Activated CD8-positive, alpha-beta memory T cell treated with anti-CD3 and anti-CD28 coated beads, Interleukin-2, amount 50 U/mL, for 24 hours (primary cell): ENCODE results near the gene SLC22A2.
"Not testable (repeated sequence)": the region's sequence is repeated elsewhere in the genome, so short reads cannot be mapped to it uniquely, and the experiment has no call there.

Experiments
- DNase-seq: peaks from one replicate; pipeline ENCODE4 v3.0.0-alpha.2; 2020; ENCODE audit errors: extremely low read depth

Gene SLC22A2

DNA sequence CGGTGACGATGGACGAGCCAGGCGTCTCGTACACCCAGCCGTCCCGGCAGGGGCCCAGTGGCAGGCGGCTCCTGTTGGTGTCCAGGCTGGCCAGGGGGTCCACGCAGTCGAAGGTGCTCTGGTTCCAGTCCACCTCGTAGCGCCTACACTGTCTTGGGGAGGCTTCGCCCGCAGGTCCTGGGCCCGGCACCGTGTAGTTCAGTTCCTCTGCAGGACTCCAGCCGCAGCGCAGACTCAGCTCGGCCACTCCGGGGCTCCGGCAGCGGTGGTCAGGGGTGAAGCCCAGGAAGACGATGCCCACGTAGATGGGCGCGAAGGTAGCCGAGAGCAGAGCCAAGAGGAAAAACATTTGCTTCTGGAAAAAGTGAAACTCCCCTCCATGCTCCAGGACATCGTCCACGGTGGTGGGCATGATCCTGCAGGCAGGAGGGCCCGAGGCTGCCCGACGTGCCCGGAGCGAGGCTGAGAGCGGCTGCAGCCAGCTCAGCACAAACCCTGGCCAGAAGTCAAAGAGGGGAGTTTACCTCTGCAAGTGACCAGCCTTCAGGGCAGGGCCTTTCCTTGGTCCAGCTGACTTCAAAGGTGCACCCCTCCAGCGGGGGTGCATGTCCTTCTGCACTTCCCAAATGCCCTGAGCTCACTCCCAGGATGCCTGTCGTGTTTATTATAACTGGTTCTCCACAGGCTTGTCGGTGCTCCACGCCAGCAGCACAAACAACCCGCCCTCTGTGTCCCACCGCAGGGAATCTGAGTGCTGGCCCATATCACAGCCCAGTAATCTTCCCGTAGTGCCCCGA lies at the start of gene SLC22A2:
TSS of gene SLC22A2 (minus strand) at position 476 of the 797 bp plus-strand sequence. CDS start at position 412, 64 bp downstream.
- no peak for DNase-seq

DNA sequence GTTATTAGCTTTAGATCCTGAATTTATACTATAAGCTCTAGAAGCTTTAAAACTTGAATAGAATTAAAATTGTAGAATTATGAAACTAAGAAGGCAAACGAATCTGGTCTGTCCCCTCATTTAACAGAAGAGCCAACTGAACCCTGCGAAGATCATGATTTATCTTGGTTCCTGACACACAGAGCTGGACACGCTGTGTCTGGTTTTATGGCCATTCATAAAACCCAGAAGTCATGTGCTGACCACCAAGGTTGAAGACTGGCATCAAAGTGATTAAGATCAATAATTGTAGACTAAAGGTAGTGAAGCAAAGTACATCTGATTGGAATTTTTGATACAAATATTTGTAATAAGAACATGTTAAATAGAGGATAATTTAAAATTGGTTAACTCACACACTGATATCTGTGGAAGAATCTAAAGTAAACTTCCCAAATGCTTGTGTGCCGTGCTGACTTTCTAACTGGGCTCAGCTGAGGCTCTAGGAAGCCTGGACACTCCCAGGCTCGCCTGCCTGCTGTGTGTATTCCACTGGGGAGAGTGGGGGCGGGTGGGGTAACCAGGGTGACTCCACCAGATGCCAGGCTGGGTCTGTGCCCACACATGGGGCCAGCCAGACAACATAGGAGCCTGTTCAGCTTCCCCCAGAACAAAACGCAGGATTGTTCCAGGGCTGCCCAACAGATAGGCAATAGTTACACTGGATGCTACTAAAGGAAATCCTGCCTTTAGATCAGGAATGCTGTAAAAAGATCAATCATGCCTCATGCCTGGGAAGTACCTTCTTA lies 47.5 kb upstream of the SLC22A2 start:
- no peak for DNase-seq

GRCh38 chr6:160303806-160304205 lies 45.2 kb upstream of the SLC22A2 start:
- DNase-seq, result no peak

DNA sequence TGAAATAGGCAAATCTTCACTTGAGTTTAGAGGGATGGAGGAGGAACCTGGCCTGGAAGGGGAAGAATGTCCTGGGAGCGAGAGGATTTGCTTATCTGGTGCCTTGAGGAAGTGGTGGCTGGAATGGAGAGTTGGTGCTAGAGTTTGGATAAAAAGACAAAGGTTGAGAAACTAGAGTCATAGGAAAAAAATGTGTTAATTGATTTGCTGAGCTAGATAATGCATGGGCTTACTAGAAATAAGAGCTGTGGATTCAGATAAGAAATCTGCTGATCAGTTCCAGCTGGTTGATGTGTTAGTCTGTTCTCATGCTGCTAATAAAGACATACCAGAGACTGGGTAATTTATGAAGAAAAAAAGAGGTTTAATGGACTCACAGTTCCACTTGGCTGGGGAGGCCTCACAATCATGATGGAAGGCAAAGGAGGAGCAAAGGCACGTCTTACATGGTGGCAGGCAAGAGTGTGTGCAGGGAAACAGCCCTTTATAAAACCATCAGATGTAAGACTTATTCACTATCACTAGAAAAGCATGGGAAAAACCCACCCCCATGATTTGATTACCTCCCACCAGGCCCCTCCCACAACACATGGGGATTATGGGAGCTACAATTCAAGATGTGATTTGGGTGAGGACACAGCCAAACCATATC lies 43.9 kb upstream of the SLC22A2 start:
- not testable (repeated sequence) for DNase-seq

GRCh38 chr6:160301339-160301738 lies 42.7 kb upstream of the SLC22A2 start:
- DNase-seq, result no peak

GRCh38 chr6:160300076-160300695 lies 41.6 kb upstream of the SLC22A2 start:
- DNase-seq, result no peak

DNA sequence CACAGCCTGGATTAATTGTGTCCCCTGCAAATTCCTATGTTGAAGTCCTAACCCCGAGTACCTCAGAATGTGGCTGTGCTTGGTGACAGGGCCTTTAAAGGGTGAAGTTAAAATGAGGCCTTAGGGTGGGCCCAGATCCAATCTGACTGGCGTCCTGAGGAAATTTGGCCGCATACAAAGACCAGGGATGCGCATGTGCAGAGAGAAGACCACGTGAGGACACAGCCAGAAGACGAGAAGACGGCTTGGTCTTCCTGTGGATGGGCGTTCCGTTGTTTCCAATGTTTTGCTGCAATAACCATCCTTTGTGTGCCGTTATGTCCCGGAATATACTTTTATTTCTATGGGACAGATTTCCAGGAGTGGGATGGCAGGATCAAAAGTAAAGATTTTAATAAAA lies 40.9 kb upstream of the SLC22A2 start:
- DNase-seq, result no peak

- no peak for DNase-seq
These were observed 39.5 kb upstream of the SLC22A2 start for GRCh38 chr6:160298121-160298520.

DNA sequence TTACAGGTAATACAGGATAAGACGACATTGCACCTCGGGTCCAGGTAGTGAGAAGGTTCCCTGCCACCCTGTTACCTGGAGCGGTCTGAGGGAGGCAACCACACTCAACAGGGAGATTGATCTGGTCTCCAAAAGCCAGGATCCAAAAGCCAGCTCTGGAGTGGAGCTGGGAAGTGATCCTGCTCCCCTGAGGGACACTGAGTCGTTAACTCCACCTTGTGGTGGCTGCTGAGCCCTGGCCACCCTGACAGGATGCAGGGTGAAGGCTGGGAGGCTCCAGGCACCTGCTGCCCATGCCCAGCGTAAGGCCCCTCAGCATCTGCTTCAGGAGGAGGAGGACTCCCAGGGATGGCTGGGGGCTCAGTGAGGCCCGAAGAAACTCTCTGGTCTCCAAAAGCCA lies 38.7 kb upstream of the SLC22A2 start:
- no peak for DNase-seq

- DNase-seq, result no peak
These were observed 35.2 kb upstream of the SLC22A2 start for GRCh38 chr6:160293844-160294243.

DNA sequence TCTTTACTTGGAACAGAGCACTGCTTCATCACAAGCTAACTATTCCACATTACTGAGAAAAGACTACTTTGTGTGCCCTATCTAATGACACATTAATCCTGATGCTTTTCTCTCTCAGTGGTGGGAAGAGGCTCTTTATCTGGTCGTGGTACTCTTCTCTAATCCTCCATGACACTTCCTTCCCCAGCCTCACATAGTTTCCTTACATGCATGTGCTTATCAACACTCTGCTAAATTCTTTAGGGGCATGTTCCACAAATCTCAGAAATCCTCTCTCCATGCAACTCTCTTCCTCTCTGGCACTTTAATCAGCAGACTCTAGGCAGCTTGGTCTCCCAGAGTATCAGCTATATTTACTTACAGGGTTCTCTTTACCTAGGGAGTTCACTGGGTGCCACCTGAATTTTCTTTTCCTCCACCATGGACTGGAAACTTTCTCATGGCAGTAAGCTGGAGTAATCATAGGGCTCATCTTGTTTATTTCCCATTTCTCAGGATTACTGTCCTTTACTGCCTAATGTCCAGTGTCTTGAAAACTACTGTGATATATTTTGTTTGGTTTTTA lies 27.0 kb upstream of the SLC22A2 start:
- DNase-seq, result no peak

- DNase-seq, result no peak
These were observed 26.0 kb upstream of the SLC22A2 start for GRCh38 chr6:160284575-160284974.

- no peak for DNase-seq
These were observed 23.8 kb upstream of the SLC22A2 start for GRCh38 chr6:160282444-160282843.

GRCh38 chr6:160279850-160280249 lies 21.2 kb upstream of the SLC22A2 start:
- no peak for DNase-seq

GRCh38 chr6:160278786-160279310 lies 20.2 kb upstream of the SLC22A2 start:
- DNase-seq, result no peak

- no peak for DNase-seq
These were observed 19.7 kb upstream of the SLC22A2 start for GRCh38 chr6:160278311-160278710.

GRCh38 chr6:160277546-160277945 lies 18.9 kb upstream of the SLC22A2 start:
- no peak for DNase-seq

- DNase-seq, result no peak
These were observed 18.5 kb upstream of the SLC22A2 start for GRCh38 chr6:160277144-160277543.

DNA sequence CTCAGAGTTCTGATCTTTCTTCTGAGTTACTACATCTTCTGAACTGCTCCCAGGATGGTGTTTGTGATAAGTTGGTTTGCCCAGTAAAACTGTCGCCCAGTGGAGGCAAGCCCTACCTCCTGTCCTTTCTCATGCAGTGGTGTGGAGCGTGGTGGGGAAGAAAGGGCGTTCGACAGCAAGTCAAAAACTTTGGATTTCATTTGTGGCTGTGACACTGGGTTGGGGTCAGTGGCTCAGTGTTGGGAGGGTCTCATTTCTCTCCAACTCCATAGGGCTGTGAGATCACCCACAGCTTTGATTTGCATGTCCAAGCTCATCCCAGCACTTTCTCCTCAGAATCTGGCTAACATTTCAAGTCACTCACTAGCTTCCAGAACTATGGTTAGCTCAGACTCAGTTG lies 17.5 kb upstream of the SLC22A2 start:
- no peak for DNase-seq

- no peak for DNase-seq
These were observed 16.9 kb upstream of the SLC22A2 start for GRCh38 chr6:160275511-160276003.

DNA sequence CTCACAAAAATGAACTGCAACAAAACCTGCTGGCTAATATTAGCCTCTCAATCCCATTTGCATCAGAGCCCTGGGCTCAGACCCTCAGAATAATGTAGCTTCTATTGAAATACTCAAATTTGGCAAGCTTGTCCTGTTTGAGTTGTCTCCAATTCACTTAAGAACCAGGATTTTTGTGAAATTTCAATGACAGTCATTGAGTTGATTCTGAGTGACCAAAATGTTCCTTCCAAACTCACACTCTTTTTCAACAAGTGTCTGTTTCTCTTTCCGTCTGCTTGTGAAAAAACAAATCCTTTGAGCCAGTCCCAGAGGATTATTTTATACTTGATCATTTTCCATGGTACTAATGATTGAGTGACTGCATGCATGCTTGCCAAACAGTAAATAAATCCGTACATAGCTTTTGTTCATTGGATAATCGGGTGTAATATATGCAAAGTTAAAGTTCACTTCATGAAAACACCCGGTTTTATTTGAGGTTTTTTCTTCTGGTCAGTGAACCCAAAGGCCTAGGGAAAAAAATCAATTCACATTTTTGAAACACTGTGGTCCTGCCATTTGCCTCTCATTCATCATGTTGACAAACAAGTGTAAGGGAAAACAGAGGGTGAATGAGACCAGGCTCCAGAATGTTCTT lies 16.4 kb upstream of the SLC22A2 start:
- DNase-seq, result no peak
